HUES48 (cell line): ENCODE data around the gene C16orf95.

ENCODE experiments used
- H3K27ac ChIP-seq: one replicate; pipeline ENCODE4 v1.7.0; 2013; ENCODE audit warnings: low read depth, low read length, inconsistent platforms
- H3K27me3 ChIP-seq: 2 replicates; pipeline ENCODE4 v1.6.1; 2013; ENCODE audit warnings: mild to moderate bottlenecking, low read length; ENCODE audit not compliant: control insufficient read depth, insufficient read depth
- H3K36me3 ChIP-seq: 2 replicates; pipeline ENCODE4 v1.6.1; 2013; ENCODE audit warnings: low read length; ENCODE audit not compliant: control insufficient read depth, insufficient read depth
- H3K4me1 ChIP-seq: 2 replicates; pipeline ENCODE4 v1.6.1; 2013; ENCODE audit warnings: mild to moderate bottlenecking, low read length; ENCODE audit not compliant: control insufficient read depth, insufficient read depth
- H3K4me3 ChIP-seq: 2 replicates; pipeline ENCODE4 v1.5.1; 2013; ENCODE audit warnings: mild to moderate bottlenecking, low read depth, low read length
- H3K9ac ChIP-seq: 2 replicates; pipeline ENCODE4 v1.6.1; 2013; ENCODE audit warnings: mild to moderate bottlenecking, low read depth, low read length, moderate library complexity
- H3K9me3 ChIP-seq: 2 replicates; pipeline ENCODE4 v1.6.1; 2013; ENCODE audit warnings: low read length; ENCODE audit not compliant: control insufficient read depth, insufficient read depth

The C16orf95 gene

GRCh38 chr16:87337262-87337771 lies 20.1 kb upstream of the C16orf95 start:
- H3K27ac ChIP-seq: no peak overlapping the region
- H3K36me3 ChIP-seq: peaks cover 41% of the 10 kb centered on the region
- no peaks in the 10 kb centered on the region for H3K4me1 ChIP-seq
- no peak overlapping the region for H3K4me3 ChIP-seq
- H3K9ac ChIP-seq: no peak overlapping the region
- no peaks in the 10 kb centered on the region for H3K9me3 ChIP-seq
- H3K27me3 ChIP-seq: no peaks in the 10 kb centered on the region

- Histone ChIP-seq H3K4me3 (no peak overlapping the region), H3K9ac (no peak overlapping the region), H3K36me3 (peaks cover 34% of the 10 kb centered on the region), H3K27me3 (no peaks in the 10 kb centered on the region), H3K4me1 (no peaks in the 10 kb centered on the region), H3K27ac (no peak overlapping the region), H3K9me3 (no peaks in the 10 kb centered on the region)
These were observed 19.4 kb upstream of the C16orf95 start for GRCh38 chr16:87336434-87337240.

- no peaks in the 10 kb centered on the region for H3K4me1 ChIP-seq
- H3K4me3 ChIP-seq: no peak overlapping the region
- no peaks in the 10 kb centered on the region for H3K9me3 ChIP-seq
- H3K27ac ChIP-seq: no peak overlapping the region
- no peak overlapping the region for H3K9ac ChIP-seq
- H3K36me3 ChIP-seq: peaks cover 38% of the 10 kb centered on the region
- H3K27me3 ChIP-seq: no peaks in the 10 kb centered on the region
These were observed 18.6 kb upstream of the C16orf95 start for GRCh38 chr16:87335625-87336433.

GRCh38 chr16:87334651-87335624 lies 17.7 kb upstream of the C16orf95 start:
- H3K9me3 ChIP-seq: no peaks in the 10 kb centered on the region
- peaks cover 46% of the 10 kb centered on the region for H3K36me3 ChIP-seq
- H3K27ac ChIP-seq: no peak overlapping the region
- no peaks in the 10 kb centered on the region for H3K4me1 ChIP-seq
- no peak overlapping the region for H3K9ac ChIP-seq
- no peak overlapping the region for H3K4me3 ChIP-seq
- H3K27me3 ChIP-seq: no peaks in the 10 kb centered on the region

- no peak overlapping the region for H3K9ac ChIP-seq
These were observed 16.6 kb upstream of the C16orf95 start for GRCh38 chr16:87333581-87334331.

GRCh38 chr16:87333101-87333500 lies 15.9 kb upstream of the C16orf95 start:
- Histone ChIP-seq H3K4me1 (no peaks in the 10 kb centered on the region), H3K27me3 (no peaks in the 10 kb centered on the region), H3K27ac (no peak overlapping the region), H3K9me3 (no peaks in the 10 kb centered on the region), H3K9ac (no peak overlapping the region), H3K4me3 (no peak overlapping the region), H3K36me3 (peaks cover 50% of the 10 kb centered on the region)

More at GRCh38 chr16:87333581-87334331, 16.6 kb upstream of the C16orf95 start:
- H3K36me3 ChIP-seq: peaks cover 49% of the 10 kb centered on the region
- no peaks in the 10 kb centered on the region for H3K27me3 ChIP-seq
- no peak overlapping the region for H3K4me3 ChIP-seq
- H3K9me3 ChIP-seq: no peaks in the 10 kb centered on the region
- H3K4me1 ChIP-seq: no peaks in the 10 kb centered on the region
- no peak overlapping the region for H3K27ac ChIP-seq

- Histone ChIP-seq H3K9ac (no peak overlapping the region), H3K27me3 (no peaks in the 10 kb centered on the region), H3K4me3 (no peak overlapping the region), H3K4me1 (no peaks in the 10 kb centered on the region), H3K36me3 (peaks cover 52% of the 10 kb centered on the region), H3K27ac (no peak overlapping the region), H3K9me3 (no peaks in the 10 kb centered on the region)
These were observed 15.0 kb upstream of the C16orf95 start for GRCh38 chr16:87332150-87332549.

- H3K4me3 ChIP-seq: no peak overlapping the region
- H3K36me3 ChIP-seq: peaks cover 52% of the 10 kb centered on the region
- no peaks in the 10 kb centered on the region for H3K9me3 ChIP-seq
- H3K4me1 ChIP-seq: no peaks in the 10 kb centered on the region
- no peak overlapping the region for H3K27ac ChIP-seq
- H3K27me3 ChIP-seq: no peaks in the 10 kb centered on the region
- H3K9ac ChIP-seq: no peak overlapping the region
These were observed 14.1 kb upstream of the C16orf95 start for GRCh38 chr16:87331241-87331801.

- Histone ChIP-seq H3K27me3 (no peaks in the 10 kb centered on the region), H3K4me1 (no peaks in the 10 kb centered on the region), H3K36me3 (peaks cover 52% of the 10 kb centered on the region), H3K27ac (no peak overlapping the region), H3K4me3 (no peak overlapping the region), H3K9me3 (no peaks in the 10 kb centered on the region), H3K9ac (no peak overlapping the region)
These were observed 13.5 kb upstream of the C16orf95 start for GRCh38 chr16:87330646-87331045.

GRCh38 chr16:87330257-87330624 lies 13.0 kb upstream of the C16orf95 start:
- H3K4me3 ChIP-seq: no peak overlapping the region
- no peak overlapping the region for H3K27ac ChIP-seq
- H3K9ac ChIP-seq: no peak overlapping the region
- H3K9me3 ChIP-seq: no peaks in the 10 kb centered on the region
- H3K4me1 ChIP-seq: no peaks in the 10 kb centered on the region
- no peaks in the 10 kb centered on the region for H3K27me3 ChIP-seq
- H3K36me3 ChIP-seq: peaks cover 52% of the 10 kb centered on the region
